Measurements from ENCODE around the gene NCOA1. TPM values are rescaled to one million over a fixed set of nuclear protein-coding genes. Genes with fewer than 3 reads are reported as not detected.

Gene NCOA1
- total RNA-seq, 1 donor from 2014 or later: 46.9 TPM

DNA sequence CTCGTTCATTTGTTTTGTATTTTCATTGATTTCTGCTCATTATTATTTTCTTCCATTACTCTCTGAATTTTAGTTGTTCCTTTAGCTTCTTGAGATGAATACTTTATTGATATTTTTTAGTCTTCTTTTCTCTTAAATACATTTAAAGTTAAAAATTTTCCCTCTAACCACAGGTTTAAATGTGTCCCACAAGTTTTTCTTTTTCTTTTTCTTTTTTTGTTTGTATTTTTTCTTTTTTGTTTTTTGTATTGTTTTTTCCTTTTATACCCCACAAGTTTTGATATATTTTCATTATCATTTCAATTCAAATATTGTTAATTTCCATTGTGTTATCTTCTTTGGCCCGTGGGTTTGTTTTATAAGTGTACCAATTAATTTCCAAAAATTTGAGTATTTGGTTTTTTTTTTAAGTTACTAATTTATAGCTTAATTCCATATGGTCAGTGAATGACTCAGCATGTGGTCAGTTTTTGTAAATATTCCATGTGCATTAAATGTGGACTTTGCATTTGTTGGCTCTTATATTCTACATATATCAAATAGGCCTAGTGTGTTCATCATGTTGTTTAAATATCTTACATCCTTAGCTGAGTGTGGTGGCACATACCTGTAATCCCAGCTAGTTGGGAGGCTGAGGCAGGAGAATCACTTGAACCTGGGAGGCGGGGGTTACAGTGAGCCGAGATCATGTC lies 318.4 kb downstream of the NCOA1 start:
- Histone ChIP-seq H3K27me3 (no peaks in the 10 kb centered on the region), H3K27ac (no peak overlapping the region), H3K4me3 (no peak overlapping the region), H3K4me1 (no peaks in the 10 kb centered on the region), H3K36me3 (no peaks in the 10 kb centered on the region), H3K9me3 (no peaks in the 10 kb centered on the region)
- intact Hi-C loops (cut with DNase I): no loop called here
- no peak for ATAC-seq
- no peak for TF ChIP-seq CTCF (IDR thresholded peaks at IDR 0.05)
- no peak for DNase-seq

GRCh38 chr2:24813691-24814137 lies 322.7 kb downstream of the NCOA1 start:
- no peak overlapping the region for H3K27ac ChIP-seq
- no peak for DNase-seq
- no peak overlapping the region for H3K4me3 ChIP-seq
- intact Hi-C loops (cut with DNase I): no loop called here
- H3K27me3 ChIP-seq: no peaks in the 10 kb centered on the region
- H3K4me1 ChIP-seq: no peaks in the 10 kb centered on the region
- TF ChIP-seq CTCF (IDR thresholded peaks at IDR 0.05): no peak
- no peak for ATAC-seq
- H3K9me3 ChIP-seq: no peaks in the 10 kb centered on the region
- H3K36me3 ChIP-seq: peaks cover 15% of the 10 kb centered on the region

DNA sequence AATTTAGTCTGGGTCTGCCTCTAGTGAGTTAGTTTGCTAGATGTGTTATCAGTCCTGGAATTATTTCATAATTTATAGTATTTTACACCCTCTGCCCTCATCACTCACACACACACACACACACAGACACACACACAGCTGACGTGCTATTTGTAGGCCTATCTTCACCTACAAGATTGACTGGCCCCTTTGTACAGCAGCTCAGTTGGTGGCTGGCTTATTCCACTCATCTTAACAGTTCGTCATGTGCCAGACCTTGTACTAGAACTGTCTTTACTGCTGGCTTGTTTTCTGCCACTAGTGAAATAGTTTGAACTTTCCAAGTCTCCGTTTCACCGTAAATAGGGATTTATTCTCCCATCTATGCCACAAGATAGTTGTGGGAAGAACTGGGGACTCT lies 323.5 kb downstream of the NCOA1 start:
- no peak for TF ChIP-seq CTCF (IDR thresholded peaks at IDR 0.05)
- DNase-seq: no peak
- intact Hi-C loops (cut with DNase I): no loop called here
- Histone ChIP-seq H3K36me3 (peaks cover 15% of the 10 kb centered on the region), H3K27me3 (no peaks in the 10 kb centered on the region), H3K27ac (no peak overlapping the region), H3K4me3 (no peak overlapping the region), H3K9me3 (no peaks in the 10 kb centered on the region), H3K4me1 (no peaks in the 10 kb centered on the region)
- ATAC-seq: no peak

GRCh38 chr2:24815171-24815570 lies 324.1 kb downstream of the NCOA1 start:
- Histone ChIP-seq H3K36me3 (peaks cover 16% of the 10 kb centered on the region), H3K9me3 (no peaks in the 10 kb centered on the region), H3K27me3 (no peaks in the 10 kb centered on the region), H3K4me3 (no peak overlapping the region), H3K4me1 (no peaks in the 10 kb centered on the region), H3K27ac (no peak overlapping the region)
- no peak for TF ChIP-seq CTCF (IDR thresholded peaks at IDR 0.05)
- DNase-seq (no peak), ATAC-seq (no peak)
- intact Hi-C loops (cut with DNase I): no loop called here

DNA sequence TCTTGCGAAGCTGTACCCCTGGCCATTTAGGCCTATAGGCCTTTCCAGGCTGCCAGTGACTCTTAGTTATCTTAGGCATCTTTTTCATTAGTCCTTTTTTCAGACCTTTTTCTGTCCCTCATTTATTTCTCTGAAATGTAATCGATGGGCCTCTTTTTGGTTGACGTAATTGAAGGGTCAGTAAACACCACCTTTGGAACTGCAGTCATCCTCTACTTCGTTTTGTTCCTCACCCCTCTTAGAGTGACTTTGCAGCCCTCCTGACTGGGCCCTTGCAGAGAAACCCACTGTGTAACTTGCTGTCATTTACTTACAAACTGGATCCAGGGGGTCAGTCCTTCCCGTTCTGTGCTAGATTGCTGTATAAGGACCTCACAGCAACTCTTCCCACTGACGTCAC lies 325.4 kb downstream of the NCOA1 start:
- Histone ChIP-seq H3K4me1 (no peaks in the 10 kb centered on the region), H3K4me3 (no peak overlapping the region), H3K36me3 (peaks cover 26% of the 10 kb centered on the region), H3K27ac (no peak overlapping the region), H3K27me3 (no peaks in the 10 kb centered on the region), H3K9me3 (no peaks in the 10 kb centered on the region)
- DNase-seq (no peak), ATAC-seq (no peak)
- TF ChIP-seq CTCF (IDR thresholded peaks at IDR 0.05): no peak
- intact Hi-C loops (cut with DNase I): no loop called here

DNA sequence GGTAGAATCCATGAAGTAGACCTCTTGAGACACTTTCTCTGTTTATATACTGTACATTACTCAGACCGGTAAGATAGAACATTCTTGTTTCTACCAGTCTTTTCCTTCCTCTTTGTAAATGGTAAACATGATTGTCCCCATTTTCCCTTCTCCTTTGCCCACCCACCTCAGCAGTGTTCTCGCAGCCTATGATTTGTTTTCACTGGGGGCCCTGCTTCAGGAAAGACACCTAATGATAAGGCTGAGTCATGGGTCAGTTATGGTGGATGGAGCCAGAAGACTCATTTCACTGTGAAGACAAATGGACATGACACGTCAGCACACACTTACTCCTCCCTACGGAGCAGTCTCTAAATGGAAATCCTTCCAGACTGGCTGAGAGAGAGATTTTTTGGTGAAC lies 325.8 kb downstream of the NCOA1 start:
- H3K4me1 ChIP-seq: no peaks in the 10 kb centered on the region
- no peak for TF ChIP-seq CTCF (IDR thresholded peaks at IDR 0.05)
- no peak overlapping the region for H3K27ac ChIP-seq
- H3K27me3 ChIP-seq: no peaks in the 10 kb centered on the region
- DNase-seq (no peak), ATAC-seq (no peak)
- peaks cover 29% of the 10 kb centered on the region for H3K36me3 ChIP-seq
- intact Hi-C loops (cut with DNase I): no loop called here
- no peaks in the 10 kb centered on the region for H3K9me3 ChIP-seq
- H3K4me3 ChIP-seq: no peak overlapping the region
